ENCODE data around the gene OLFML2A.

The OLFML2A gene

GRCh38 chr9:124849801-124850200 is 72.9 kb downstream of the OLFML2A start:
- H3K4me3 ChIP-seq (ENCODE audit: low read depth, low read length): no peak overlapping the region

GRCh38 chr9:124852121-124852828 is 75.3 kb downstream of the OLFML2A start:
- H3K4me3 ChIP-seq (ENCODE audit: low read depth, low read length): no peak overlapping the region

GRCh38 chr9:124852829-124853531 is 76.0 kb downstream of the OLFML2A start, which contains the start of gene WDR38:
Gene WDR38, plus strand, starts transcription at chr9:124853460. Its CDS starts 72 bp downstream, at chr9:124853532.
- H3K4me3 ChIP-seq (ENCODE audit: low read depth, low read length): peak within 1 kb of the TSS; percentile 27

GRCh38 chr9:124853605-124854143 is 76.7 kb downstream of the OLFML2A start:
- peak overlapping the region; percentile 27 for H3K4me3 ChIP-seq (ENCODE audit: low read depth, low read length)

- H3K4me3 ChIP-seq (ENCODE audit: low read depth, low read length): no peak overlapping the region
Observed at GRCh38 chr9:124854161-124854560, 77.2 kb downstream of the OLFML2A start.

GRCh38 chr9:124854822-124855221 is 77.9 kb downstream of the OLFML2A start:
- H3K4me3 ChIP-seq (ENCODE audit: low read depth, low read length): no peak overlapping the region

- no peak overlapping the region for H3K4me3 ChIP-seq (ENCODE audit: low read depth, low read length)
Observed at GRCh38 chr9:124855566-124855943, 78.6 kb downstream of the OLFML2A start.

- H3K4me3 ChIP-seq (ENCODE audit: low read depth, low read length): no peak overlapping the region
Observed at GRCh38 chr9:124855944-124856765, 79.2 kb downstream of the OLFML2A start.

- no peak overlapping the region for H3K4me3 ChIP-seq (ENCODE audit: low read depth, low read length)
Observed at GRCh38 chr9:124857533-124858162, 80.7 kb downstream of the OLFML2A start.

GRCh38 chr9:124858330-124859046 is 81.6 kb downstream of the OLFML2A start:
- H3K4me3 ChIP-seq (ENCODE audit: low read depth, low read length): no peak overlapping the region

GRCh38 chr9:124859803-124860581 is 83.1 kb downstream of the OLFML2A start:
- H3K4me3 ChIP-seq (ENCODE audit: low read depth, low read length): peak overlapping the region; percentile 97

- H3K4me3 ChIP-seq (ENCODE audit: low read depth, low read length): peak overlapping the region; percentile 97
Observed at GRCh38 chr9:124860582-124861341, 83.8 kb downstream of the OLFML2A start.

- peak within 1 kb of the TSS; percentile 97 for H3K4me3 ChIP-seq (ENCODE audit: low read depth, low read length)
Observed at GRCh38 chr9:124861342-124862229, 84.7 kb downstream of the OLFML2A start, which contains the start of the genes ARPC5L and RPL35. Gene ARPC5L, plus strand, starts transcription at chr9:124862130. Its CDS starts 7,161 bp downstream, at chr9:124869291. Gene RPL35, minus strand, starts transcription at chr9:124861957. Its CDS starts 45 bp downstream, at chr9:124861912.

GRCh38 chr9:124863371-124863871 is 86.5 kb downstream of the OLFML2A start:
- H3K4me3 ChIP-seq (ENCODE audit: low read depth, low read length): no peak overlapping the region
